ENCODE results near the gene KBTBD8.

DNA sequence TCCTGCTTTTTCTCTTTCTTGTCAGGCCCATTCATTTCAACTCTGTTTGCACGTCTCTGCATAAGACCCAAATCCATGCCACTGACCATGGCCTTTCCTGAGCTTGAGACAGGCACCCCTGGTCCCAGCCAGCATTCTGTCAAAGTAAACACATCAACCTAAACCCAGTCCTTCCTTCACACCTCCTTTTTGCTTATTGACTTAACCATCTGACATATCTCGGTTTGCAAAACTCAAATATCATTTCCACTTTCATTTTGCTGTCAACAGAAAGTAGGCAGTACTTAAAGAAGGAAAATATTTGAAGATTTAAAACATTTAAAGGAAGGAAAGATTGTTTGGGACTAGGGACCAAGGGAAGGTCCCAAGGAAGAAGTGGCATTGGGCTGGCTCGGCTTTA, 48.2 kb upstream of the KBTBD8 start:
- TF ChIP-seq, protein P1, sequence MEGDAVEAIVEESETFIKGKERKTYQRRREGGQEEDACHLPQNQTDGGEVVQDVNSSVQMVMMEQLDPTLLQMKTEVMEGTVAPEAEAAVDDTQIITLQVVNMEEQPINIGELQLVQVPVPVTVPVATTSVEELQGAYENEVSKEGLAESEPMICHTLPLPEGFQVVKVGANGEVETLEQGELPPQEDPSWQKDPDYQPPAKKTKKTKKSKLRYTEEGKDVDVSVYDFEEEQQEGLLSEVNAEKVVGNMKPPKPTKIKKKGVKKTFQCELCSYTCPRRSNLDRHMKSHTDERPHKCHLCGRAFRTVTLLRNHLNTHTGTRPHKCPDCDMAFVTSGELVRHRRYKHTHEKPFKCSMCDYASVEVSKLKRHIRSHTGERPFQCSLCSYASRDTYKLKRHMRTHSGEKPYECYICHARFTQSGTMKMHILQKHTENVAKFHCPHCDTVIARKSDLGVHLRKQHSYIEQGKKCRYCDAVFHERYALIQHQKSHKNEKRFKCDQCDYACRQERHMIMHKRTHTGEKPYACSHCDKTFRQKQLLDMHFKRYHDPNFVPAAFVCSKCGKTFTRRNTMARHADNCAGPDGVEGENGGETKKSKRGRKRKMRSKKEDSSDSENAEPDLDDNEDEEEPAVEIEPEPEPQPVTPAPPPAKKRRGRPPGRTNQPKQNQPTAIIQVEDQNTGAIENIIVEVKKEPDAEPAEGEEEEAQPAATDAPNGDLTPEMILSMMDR (IDR thresholded peaks at IDR 0.05; ENCODE audit: low read length): no peak
- TF ChIP-seq EZH2 (optimal IDR thresholded peaks at IDR 0.05; ENCODE audit: low read depth, low read length) (no peak), EZH2phosphoT487 (IDR thresholded peaks at IDR 0.05; ENCODE audit: low read length) (no peak)
